HS-27A (cell line): ENCODE results near the gene C7orf57.

ENCODE experiments used
- DNase-seq: peaks from one replicate; pipeline ENCODE4 v3.0.0-alpha.2; 2012; ENCODE audit warnings: low read depth, missing footprints

The C7orf57 gene

GRCh38 chr7:48109848-48110663 lies 74.7 kb downstream of the C7orf57 start:
- DNase-seq: no peak

- DNase-seq: no peak
These were observed 75.5 kb downstream of the C7orf57 start for GRCh38 chr7:48110868-48111267.
